Loucy (cell line): ENCODE measurements around the gene ETNK2.

ENCODE experiments used
- EZH2phosphoT487 ChIP-seq: fragments of 200-600 bp; IDR thresholded peaks from 2 replicates; pipeline ENCODE4 v1.6.1; 2018; ENCODE audit warnings: antibody characterized with exemption, mild to moderate bottlenecking, moderate library complexity, borderline replicate concordance
- TF ChIP-seq, protein P1 (sequence below): fragments of 200-600 bp; sonication (generic); conservative IDR thresholded peaks from 2 replicates; pipeline ENCODE4 v1.5.1; 2014; ENCODE audit warnings: mild to moderate bottlenecking, antibody characterized with exemption, low read length

GRCh38 chr1:204103431-204103741, 48.5 kb downstream of the ETNK2 start:
- no peak for TF ChIP-seq EZH2phosphoT487
- TF ChIP-seq, protein P1, sequence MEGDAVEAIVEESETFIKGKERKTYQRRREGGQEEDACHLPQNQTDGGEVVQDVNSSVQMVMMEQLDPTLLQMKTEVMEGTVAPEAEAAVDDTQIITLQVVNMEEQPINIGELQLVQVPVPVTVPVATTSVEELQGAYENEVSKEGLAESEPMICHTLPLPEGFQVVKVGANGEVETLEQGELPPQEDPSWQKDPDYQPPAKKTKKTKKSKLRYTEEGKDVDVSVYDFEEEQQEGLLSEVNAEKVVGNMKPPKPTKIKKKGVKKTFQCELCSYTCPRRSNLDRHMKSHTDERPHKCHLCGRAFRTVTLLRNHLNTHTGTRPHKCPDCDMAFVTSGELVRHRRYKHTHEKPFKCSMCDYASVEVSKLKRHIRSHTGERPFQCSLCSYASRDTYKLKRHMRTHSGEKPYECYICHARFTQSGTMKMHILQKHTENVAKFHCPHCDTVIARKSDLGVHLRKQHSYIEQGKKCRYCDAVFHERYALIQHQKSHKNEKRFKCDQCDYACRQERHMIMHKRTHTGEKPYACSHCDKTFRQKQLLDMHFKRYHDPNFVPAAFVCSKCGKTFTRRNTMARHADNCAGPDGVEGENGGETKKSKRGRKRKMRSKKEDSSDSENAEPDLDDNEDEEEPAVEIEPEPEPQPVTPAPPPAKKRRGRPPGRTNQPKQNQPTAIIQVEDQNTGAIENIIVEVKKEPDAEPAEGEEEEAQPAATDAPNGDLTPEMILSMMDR: no peak
